Stimulated activated CD4-positive, alpha-beta T cell treated with anti-CD3 and anti-CD28 coated beads, Interleukin-4, amount 100 ng/mL, for 48 hours (primary cell): ENCODE data around the gene BICC1.

Source experiments
- DNase-seq, 2 donors: peaks; one replicate each; pipeline ENCODE4 v3.0.0-alpha.2; 2020; ENCODE audit warnings: low read depth in 2 of 2

BICC1 gene

DNA sequence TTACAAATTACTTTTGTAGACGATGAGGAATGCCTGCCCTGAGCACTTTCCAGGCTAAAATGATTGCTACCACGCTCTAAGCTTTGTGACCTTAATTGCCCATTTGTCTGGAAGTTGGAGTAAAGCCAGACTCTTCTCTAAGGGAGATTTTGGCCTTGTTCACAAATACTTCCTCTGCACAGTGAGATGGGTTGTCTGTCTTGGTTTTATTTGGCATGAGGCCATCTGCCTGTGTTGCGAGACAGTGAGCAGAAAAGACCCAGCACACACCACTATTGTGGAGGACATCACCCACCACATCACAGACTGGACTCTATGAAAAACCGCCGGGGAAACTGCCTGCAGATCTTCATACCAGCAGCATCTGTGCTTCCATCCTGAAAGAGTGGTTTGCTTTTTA, 138.4 kb downstream of the BICC1 start:
- DNase-seq, result no peak

DNA sequence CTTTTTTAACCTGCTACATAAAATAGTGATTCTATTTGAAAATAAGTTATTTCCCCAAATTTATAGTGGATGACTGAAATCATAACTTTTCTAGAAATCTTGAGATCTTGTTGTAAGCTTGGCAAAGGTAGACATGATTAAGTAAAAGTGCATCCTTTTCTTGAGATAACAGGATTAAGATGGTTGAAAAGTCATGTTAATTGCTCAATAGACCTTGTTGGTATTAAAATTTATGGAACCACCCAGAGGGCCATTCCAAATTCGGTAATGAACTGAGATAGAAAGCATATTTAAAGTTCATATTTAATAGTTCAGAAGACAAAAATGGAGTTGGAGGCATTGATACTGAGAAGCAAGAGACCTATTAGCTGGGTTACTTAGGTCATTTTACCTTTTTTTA, 139.1 kb downstream of the BICC1 start:
- no peak for DNase-seq

DNA sequence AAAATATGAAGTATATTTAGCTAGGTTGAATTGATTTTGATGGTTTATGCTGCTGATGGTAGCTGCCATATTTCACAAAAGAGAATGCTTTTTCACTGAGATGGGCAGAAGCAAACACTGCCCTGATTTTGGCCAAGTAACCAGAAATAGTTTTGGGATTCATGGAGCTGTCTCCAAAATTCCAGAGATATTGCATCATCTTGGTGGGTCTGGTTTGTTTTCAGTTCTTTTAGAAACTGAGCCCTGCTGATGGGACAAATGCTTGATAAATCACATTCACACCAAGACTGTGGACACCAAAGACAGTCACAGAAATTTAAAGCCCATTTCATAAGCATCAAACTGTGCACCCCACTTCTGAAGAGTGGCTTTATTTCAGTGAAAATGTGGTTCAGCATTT, 140.5 kb downstream of the BICC1 start:
- no peak for DNase-seq

DNA sequence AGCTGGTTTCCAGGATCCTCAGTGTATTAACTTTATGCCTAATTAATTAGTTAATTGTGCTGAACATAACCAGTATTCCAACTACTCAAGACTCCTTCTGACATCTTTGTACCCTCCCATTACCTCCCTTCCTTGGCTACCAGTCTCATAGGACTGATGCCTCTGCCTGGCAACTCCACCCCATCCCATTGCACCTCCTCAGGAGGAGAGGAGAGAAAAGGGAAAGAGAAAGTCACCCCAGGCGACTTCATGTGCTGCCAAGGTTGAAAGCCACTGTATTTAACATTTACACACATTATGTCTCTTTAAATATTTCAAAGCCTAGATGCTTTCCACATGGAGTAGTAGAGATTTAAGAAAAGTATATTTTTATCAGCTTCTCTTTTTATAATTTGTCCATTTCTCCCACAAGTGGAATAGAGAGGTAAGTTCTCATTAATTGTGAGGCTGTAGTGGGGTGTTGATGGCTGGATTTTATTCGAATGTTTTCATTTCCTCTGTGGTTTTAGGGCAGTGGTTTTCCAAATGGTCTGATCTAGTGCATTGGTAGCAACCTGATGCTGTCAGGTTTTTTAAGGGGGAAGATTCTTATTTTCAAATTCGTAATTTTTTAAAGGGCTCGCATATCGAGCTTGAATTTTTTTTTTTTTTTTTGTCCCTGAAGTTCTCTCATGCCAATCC, 148.0 kb downstream of the BICC1 start:
- DNase-seq, result no peak

DNA sequence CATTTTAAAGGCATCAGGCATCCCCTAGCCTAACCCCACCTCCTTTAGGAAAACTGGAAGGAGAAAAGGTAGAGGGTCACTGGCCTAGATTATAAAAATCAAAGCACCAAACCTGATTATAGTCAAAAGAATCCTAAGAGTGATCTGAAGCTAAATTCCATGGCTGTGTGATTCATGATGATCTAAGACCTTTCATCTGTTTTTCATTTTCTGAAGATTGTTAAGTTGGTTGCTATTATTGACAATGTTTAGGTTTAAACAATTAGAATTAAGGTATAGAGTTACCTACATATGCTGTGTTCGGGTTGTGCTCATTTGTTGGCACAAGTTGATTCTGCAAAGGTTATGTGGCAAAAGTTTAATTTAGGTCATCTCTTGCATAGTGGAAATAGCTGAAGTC, 148.7 kb downstream of the BICC1 start:
- no peak for DNase-seq

DNA sequence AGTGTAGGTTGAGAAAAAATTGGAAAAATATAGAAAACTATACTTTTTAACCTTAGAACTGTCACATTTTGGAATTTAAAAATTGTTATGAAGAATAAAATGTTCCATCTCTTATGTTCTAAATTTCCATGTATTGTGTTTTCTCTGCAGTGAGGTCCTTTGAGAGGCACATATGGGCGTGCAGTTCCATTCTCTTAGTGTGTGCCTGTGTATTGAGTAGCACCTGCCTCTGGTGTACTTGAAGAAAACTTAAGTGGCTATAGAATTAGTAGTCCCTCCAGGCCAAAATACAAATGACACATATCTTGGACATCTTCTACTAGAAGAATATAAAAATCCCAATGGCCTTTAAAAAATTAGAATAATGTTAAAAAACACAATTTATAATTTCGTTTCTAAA, 149.2 kb downstream of the BICC1 start:
- DNase-seq, result no peak

DNA sequence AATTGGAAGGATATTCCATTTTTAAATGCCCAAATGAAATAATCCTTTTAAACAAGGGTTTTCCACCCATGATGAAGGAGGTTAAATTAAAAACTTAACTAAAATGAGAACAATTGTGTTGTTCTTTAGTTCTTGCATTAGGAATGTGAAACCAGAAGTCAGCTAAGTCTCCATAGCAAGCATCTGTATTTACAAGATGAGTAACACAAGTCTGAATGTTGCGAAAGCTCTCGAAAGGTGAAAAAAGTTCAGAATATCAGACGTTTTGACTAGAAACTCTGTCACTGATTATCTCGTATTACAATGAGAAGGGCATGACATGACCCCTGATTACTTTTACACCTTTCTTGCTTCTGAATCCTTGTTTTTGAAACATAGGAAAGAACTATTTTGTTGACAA, 149.6 kb downstream of the BICC1 start:
- no peak for DNase-seq

DNA sequence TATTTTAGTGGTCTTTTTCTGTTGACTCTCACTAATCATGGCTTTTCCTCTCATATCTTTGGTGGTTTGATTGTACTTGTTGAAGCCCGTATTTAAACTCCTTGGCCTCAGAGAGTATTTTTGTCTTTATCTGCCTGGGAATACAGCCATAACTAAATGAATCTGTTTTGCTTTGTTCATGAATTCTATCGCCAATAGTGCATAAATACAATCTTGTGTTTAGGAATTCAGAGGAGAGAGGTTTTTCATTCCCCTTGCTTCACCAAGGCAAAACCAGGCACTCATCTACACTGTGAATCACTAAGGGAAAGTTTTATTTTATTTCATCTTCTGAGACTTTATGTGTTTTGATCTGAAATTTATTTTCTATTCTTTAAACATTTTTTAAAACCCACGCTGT, 152.7 kb downstream of the BICC1 start:
- no peak for DNase-seq

DNA sequence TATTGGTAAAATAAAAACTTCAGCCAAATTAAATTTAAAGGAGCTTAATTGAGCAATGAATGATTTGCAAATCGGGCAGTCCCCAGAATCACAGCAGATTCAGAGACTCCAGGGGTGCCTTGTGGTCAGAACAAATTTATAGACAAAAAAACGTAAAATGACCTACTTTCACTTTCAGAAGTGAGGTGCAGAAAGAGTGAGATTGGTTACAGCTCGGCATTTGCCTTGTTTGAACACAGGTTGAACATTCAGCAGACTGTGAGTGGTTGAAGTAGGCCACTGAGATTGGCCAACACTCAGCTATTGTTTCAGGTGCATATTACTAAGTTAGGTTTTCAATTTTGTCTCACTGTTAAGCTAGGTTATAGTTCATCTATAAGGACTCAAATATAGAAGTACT, 153.4 kb downstream of the BICC1 start:
- DNase-seq, result no peak

DNA sequence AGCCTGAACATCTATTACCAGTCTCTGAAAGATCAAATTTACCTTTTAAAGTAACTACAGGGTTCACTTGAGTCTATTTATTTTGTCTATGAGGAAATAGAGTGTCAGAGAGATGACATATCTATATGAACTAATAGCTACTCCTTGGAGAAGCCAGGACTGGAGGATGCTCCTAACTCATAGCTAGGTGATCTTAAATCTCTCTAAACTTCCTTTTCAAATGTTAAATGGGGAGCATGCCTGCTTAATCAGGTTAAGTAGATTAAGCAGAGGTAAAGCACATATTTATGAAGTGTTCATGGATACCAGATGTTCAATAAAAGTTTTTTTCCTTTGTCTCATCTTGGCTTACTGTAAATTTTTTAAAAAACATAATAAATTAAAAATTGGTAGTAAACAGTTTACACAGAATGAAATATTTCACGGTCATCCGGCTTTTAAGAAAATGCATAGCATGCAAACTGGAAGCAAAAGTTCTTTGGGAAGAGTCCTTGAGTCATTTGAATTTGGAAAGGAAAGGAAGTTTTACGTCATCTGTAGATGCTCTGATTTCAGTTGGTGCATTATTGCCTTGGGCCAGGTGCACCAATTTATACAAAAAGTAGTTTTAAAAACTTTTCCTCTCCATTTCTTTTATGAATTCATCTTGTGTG, 155.1 kb downstream of the BICC1 start:
- DNase-seq, result no peak

DNA sequence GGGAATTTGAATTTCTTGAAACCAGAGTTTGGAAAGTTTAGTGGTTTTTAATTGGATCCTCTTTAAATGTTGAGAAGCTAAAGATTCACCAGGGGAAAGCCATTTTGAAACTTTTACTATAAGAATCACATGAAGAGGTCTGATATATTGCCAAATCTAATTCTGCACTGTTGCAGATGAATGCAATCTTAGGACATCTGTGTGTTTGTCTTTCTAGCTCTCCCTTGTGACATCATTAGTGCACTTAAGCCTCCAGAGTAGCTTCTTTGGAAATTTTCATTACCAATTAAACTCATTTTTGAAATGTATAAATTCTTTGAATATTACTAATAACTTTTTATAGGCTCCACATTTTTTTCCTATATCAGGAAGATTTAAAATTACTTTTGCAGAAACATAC, 160.2 kb downstream of the BICC1 start:
- DNase-seq, result no peak

DNA sequence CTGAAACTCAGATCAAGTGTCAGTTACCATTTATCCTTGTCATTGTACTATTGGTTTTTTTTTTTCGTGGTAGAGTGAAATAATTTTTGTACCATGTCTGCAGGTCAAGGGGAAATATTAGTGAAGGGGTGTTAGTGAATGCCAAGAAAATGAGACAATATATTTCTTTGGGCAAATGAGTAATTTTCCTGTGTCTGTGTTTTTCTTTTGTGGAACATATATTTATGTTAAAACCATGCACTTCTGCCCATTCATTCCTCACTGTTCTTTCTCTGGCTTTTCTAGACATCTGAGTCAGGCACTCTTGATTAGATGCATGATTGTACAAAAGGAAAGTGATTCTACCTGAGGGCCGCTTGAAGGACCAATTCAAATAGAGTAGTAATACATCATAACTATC, 161.6 kb downstream of the BICC1 start:
- no peak for DNase-seq

DNA sequence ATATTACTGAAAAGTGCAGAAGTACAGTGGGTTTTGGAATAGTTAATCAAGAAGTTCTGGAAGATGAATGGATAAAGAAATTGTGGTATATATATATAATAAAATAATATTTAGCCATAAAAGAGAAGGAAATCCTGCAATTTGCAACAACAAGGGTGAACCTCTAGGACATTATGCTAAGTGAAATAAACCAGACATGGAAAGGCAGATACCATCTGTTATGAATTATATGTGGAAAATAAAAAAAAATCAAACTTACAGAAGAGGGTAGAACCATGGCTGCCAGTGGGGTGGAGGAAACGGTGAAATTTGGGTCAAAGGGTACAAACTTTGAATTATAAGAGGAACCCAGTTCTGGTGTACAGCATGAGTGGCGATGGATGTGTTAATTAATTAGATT, 162.6 kb downstream of the BICC1 start:
- no peak for DNase-seq

DNA sequence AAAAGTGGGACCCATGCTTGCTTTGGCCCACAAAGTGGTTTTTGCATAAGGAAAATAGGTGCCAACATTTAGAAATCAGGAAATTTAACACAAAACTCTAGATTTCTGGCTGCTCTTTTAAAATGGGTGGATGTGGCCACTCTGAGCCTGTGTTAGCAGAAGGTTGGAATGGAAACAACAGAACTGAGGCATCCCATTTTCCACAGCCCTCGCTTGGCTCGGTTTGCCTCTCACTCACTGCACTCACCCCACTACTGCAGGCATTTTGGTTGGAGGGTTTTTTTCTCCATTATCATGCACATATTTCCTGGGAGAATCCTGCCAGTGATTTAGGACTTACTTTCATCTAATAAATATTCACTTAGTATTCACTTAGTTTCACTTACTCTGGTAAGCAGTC, 178.9 kb downstream of the BICC1 start:
- no peak for DNase-seq

DNA sequence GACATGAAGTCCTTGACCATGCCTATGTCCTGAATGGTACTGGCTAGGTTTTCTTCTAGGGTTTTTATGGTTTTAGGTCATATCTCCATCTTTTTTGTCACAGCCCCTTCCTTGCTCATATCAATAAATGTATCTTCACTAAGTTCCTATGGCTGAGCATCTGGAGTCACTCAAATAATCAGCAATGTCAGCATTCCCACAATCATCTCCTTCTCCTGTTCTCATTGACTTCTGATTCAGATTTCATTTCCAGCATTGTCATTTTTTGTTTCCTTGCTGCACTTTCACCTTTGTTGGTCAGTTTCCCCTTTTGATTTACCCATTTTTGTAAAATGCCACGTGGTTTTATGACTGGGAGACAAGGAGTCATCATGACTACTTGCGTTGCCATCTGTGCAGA, 181.2 kb downstream of the BICC1 start:
- no peak for DNase-seq

DNA sequence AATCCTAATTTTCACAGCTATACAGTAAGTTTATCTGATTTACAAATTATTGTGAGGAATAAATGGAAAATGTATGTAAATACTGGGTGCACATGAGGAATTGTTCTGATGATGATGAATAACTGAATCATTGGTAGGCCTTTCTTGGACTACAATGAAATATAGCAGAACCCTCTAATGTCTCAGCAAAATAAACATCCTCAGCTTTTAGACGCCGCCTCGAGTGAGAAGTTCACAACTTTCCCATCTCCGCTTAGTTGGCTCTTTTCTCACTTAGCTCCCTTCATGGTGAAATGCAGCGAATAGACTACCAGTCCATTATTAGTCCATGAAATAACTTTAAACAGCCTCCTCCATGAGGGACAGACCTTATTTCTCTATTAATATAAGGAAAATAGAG, 182.3 kb downstream of the BICC1 start:
- no peak for DNase-seq

DNA sequence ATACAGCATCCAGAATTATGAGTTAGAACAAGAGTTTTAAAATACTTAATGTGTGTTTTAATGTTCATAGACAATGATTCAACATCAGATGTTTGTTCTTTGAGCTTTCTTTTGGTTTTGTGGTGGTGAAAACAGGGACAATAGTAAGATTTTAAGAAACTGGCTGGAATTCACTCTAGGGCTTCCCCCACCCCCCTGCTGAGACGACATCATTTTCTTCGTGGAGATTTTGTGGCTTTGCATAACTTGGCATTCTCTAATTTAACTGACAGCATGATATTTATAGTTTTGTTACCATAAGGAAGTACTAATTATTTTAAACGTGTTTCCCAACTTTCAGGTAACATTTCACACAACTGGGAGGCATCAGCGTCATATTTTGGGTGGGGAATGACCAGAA, 184.1 kb downstream of the BICC1 start:
- DNase-seq, result no peak

DNA sequence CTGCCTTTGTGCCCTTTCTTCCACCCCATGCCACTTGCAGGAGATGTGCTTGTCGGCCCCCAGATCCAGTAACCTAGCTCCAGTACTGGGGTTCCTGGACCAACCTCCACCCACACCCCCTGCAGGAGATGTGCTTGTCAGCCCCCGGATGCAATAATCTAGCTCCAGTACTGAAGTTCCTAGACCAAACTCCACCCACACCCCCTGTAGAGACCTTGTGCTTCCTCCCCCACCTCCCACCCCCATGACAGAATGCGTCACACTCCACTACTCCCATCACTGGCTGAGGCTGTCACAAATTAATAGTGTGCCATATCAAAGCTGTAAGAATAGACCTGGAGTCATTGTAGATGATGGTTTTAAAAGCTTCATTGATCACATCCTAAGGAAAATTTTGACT, 185.0 kb downstream of the BICC1 start:
- no peak for DNase-seq

DNA sequence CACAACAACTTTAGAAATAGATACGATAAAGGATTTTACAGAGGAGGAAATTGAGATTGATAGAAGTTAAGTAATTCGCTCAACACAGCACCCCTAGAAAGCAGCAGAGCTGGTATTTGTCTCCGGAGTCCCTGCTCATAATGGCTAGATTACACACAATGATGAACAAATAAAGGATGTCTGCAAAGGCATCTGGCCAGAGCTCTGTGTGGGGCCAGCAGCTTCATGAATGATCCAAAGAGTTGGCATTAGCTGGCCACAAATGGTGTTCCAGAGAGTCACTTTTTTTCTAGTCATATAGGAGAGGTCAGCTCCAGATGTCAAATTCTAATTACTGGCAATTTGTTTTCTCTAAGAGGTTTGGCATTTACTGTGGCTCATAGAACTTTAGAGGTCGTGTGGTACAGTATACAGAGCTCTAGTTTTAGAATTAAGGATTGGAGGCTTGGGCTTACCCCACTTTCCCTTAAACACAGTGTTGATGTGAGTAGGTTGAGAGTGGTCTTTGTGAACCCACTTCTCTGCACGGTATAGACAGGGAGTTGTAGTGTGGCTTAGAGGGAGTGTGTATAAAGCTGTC, 186.2 kb downstream of the BICC1 start:
- no peak for DNase-seq

DNA sequence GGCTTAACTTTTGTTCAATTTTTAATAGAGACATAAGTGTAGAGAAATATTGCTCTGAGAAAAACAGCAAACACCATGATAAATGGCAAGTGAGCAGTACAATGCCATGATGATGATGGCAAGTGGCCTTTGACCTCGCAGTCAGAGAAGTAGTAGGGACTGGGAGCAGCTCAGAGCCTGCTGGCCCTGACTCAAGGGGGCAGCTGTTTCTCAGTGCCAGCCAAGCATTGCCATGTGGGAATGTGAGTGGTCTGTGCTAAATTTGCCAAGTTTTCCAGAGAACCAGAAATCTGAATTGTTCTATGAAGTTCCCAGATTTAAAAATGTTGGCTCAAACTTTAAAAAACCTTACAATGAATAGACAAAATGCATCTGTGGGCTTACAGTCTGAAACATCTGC, 187.9 kb downstream of the BICC1 start:
- no peak for DNase-seq

DNA sequence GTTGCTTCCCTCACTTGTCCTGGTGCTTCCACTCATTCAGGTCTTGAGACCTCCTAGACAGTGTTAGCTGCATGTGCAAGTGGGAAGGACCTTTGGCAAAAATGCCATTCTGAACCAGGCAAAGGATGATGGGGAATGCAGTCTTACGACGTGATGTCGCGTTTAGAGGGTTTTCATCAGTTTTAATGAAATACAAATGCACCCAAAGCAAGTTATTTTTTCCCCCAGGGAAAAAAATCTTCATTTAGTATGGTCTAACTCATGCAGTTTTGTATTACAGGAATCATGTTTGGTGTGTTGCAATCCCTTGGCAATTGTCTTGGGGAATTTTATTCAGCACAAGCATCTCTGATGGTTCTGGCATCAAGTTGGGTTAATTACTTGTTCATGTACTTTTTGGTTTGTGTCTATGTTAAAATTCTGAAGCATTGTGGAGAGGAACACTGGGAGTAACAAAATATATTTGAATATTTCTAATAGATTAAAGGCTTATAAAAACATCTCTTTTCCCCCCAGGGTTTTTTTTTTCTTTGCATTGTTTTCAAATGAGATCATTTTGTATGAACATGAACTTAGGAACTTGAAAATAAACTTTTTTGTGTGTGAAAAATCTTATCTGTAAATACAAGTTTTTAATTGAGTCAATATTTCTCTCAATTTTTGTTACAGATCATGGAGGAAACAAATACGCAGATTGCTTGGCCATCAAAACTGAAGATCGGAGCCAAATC, 188.9 kb downstream of the BICC1 start:
- DNase-seq, result no peak

DNA sequence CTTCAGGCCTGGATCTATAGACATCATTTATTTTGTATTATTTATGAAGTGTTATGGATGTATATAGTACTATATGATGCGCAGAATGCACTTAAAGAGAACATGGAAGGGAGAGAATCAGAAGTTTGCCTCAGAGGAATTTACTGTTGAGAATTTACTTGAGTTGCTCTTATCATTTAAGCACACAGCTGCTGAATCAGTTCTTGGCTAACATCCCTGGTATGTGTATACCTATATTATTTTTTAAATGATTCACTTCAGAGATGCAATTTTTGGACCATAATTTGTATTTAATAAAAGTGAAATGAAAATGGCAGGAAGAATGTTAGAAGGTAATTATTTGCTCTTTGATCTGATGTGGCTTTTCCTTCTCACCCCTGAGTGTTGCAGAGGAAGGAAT, 191.6 kb downstream of the BICC1 start:
- DNase-seq, result no peak

DNA sequence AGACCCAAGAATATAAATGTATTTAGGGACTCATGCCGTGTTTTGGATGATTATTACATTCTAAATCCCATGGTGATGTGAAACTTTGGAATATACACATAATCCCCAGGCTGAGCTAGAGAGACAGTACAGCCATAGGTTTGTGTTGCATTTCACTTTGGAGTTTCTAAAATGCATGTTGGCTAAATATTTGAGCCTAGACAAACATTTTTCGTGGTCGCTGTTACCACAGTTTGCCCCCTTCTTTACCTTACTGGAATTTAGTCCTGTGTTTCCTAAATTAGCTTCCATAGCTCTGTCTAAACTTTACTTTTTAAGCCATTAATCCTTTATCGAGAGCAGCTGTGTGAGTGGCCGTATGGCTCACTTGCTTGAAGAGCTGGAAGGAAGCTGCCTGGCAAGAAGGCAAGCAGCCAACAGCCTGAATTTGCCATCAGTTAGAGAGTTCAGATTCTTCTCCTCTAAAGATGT, 192.0 kb downstream of the BICC1 start:
- no peak for DNase-seq
